ENCODE results near the gene ZNRD2. TPM values are rescaled to one million over a fixed set of nuclear protein-coding genes. Genes with fewer than 3 reads are reported as not detected.

The ZNRD2 gene
- total RNA-seq, 1 donor from 2014 or later, result 32.2 TPM

- H3K36me3 Mint-ChIP-seq, result no peaks in the 10 kb centered on the region
- no peak overlapping the region for H3K4me3 Mint-ChIP-seq
- H3K4me1 Mint-ChIP-seq (ENCODE audit: unreplicated experiment), result peaks cover 13% of the 10 kb centered on the region
- TF ChIP-seq CTCF (conservative IDR thresholded peaks at IDR 0.05), result no peak
- no peak overlapping the region for H3K27ac Mint-ChIP-seq
- peaks cover 32% of the 10 kb centered on the region for H3K27me3 Mint-ChIP-seq
- no peak for DNase-seq (ENCODE audit: extremely low spot score, unreplicated experiment)
- H3K9me3 Mint-ChIP-seq, result no peaks in the 10 kb centered on the region
These were observed 9.9 kb downstream of the ZNRD2 start for GRCh38 chr11:65580031-65580692.

- no peak overlapping the region for H3K27ac Mint-ChIP-seq
- no peaks in the 10 kb centered on the region for H3K36me3 Mint-ChIP-seq
- peaks cover 8% of the 10 kb centered on the region for H3K4me1 Mint-ChIP-seq (ENCODE audit: unreplicated experiment)
- H3K4me3 Mint-ChIP-seq, result no peak overlapping the region
- peaks cover 27% of the 10 kb centered on the region for H3K27me3 Mint-ChIP-seq
- TF ChIP-seq CTCF (conservative IDR thresholded peaks at IDR 0.05), result no peak
- H3K9me3 Mint-ChIP-seq, result no peaks in the 10 kb centered on the region
- no peak for DNase-seq (ENCODE audit: extremely low spot score, unreplicated experiment)
These were observed 10.5 kb downstream of the ZNRD2 start for GRCh38 chr11:65580756-65581155.

GRCh38 chr11:65581928-65582327 is 11.7 kb downstream of the ZNRD2 start:
- Mint-ChIP-seq H3K9me3 (no peaks in the 10 kb centered on the region), H3K4me3 (no peak overlapping the region), H3K27me3 (peaks cover 27% of the 10 kb centered on the region), H3K4me1 (ENCODE audit: unreplicated experiment) (peaks cover 15% of the 10 kb centered on the region), H3K36me3 (no peaks in the 10 kb centered on the region), H3K27ac (no peak overlapping the region)
- no peak for TF ChIP-seq CTCF (conservative IDR thresholded peaks at IDR 0.05)
- DNase-seq (ENCODE audit: extremely low spot score, unreplicated experiment), result no peak

GRCh38 chr11:65583589-65583988 is 13.3 kb downstream of the ZNRD2 start:
- no peak overlapping the region for H3K4me3 Mint-ChIP-seq
- no peaks in the 10 kb centered on the region for H3K9me3 Mint-ChIP-seq
- peaks cover 14% of the 10 kb centered on the region for H3K4me1 Mint-ChIP-seq (ENCODE audit: unreplicated experiment)
- no peaks in the 10 kb centered on the region for H3K36me3 Mint-ChIP-seq
- DNase-seq (ENCODE audit: extremely low spot score, unreplicated experiment), result no peak
- TF ChIP-seq CTCF (conservative IDR thresholded peaks at IDR 0.05), result no peak
- H3K27me3 Mint-ChIP-seq, result peaks cover 25% of the 10 kb centered on the region
- no peak overlapping the region for H3K27ac Mint-ChIP-seq

- H3K27me3 Mint-ChIP-seq, result peaks cover 25% of the 10 kb centered on the region
- no peak for DNase-seq (ENCODE audit: extremely low spot score, unreplicated experiment)
- peaks cover 13% of the 10 kb centered on the region for H3K4me1 Mint-ChIP-seq (ENCODE audit: unreplicated experiment)
- TF ChIP-seq CTCF (conservative IDR thresholded peaks at IDR 0.05), result no peak
- H3K9me3 Mint-ChIP-seq, result no peaks in the 10 kb centered on the region
- peak overlapping the region; percentile 45 for H3K4me3 Mint-ChIP-seq
- no peak overlapping the region for H3K27ac Mint-ChIP-seq
- no peaks in the 10 kb centered on the region for H3K36me3 Mint-ChIP-seq
These were observed 13.8 kb downstream of the ZNRD2 start for GRCh38 chr11:65584106-65584505.

Data from type B pancreatic cell (in vitro differentiated cells).